ENCODE data around the gene CRTAP. TPM values are rescaled to one million over a fixed set of nuclear protein-coding genes. Genes with fewer than 3 reads are reported as not detected.
A peak's percentile ranks its signal among the peaks of the same experiment; 100 is the strongest.

Gene CRTAP
- total RNA-seq, 6 experiments from 2014 or later = 33.1 to 54.9 (median 46.8) TPM

DNA sequence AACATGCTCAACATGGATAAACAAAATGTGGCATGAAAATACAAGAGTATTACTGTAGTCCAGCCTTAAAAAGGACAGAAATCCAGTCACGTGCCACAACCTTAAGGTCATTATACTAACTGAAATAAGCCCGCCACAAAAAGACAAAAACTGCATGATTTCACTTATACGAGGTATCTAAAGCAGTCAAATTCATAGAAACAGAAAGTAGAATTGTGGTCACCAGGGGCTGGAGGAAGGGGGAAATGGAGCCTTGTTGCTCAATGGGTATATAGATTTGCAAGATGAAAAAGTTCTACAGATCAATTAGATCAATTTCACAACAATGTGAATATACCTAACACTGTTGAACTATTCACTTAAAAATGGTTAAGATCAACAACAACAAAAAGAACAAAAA is 24.3 kb upstream of the CRTAP start:
- ATAC-seq = no peak
- Histone ChIP-seq H3K27ac (no peak overlapping the region), H3K27me3 (no peaks in the 10 kb centered on the region), H3K4me3 (no peak overlapping the region), H3K4me1 (peaks cover 0 to 4% (median 0%) of the 10 kb centered on the region in 4 donors), H3K9me3 (no peaks in the 10 kb centered on the region), H3K36me3 (peaks cover 0 to 16% (median 0%) of the 10 kb centered on the region in 4 donors)
- TF ChIP-seq POLR2A (IDR thresholded peaks at IDR 0.05) (no peak), CTCF (IDR thresholded peaks at IDR 0.05) (no peak)
- WGBS (ENCODE audit: insufficient coverage, low coverage, low lambda C conversion rate, missing lambda C conversion rate) = 54% methylated on average over 3 of the region's 3 CpGs
- intact Hi-C loops (cut with DNase I) = no loop called here
- DNase-seq = no peak

DNA sequence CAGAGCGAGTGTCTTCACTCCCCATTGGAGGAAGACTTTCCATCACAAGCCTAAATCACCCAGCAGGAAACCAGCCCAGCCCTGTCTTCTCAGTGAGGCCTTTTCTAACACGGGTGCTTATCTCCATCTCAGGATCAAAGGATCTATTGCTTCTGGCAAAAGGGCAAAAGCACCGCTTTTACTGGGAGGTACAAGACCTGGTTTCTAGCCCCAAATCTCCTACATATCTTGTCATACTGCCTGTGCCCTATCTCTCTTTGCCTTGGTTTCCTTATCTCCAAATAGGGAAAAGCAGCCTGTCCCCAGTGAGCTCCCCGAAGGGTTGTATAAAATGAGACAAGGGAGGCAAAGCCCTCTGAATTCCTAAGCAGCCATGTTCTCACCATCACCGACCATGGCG is 22.1 kb upstream of the CRTAP start:
- ATAC-seq (no peak), DNase-seq (no peak)
- H3K27me3 ChIP-seq = no peaks in the 10 kb centered on the region
- WGBS (ENCODE audit: insufficient coverage, low coverage, low lambda C conversion rate, missing lambda C conversion rate) = 52% methylated on average over 2 of the region's 6 CpGs
- peaks cover 0 to 4% (median 0%) of the 10 kb centered on the region in 4 donors for H3K4me1 ChIP-seq
- H3K9me3 ChIP-seq = no peaks in the 10 kb centered on the region
- no peak overlapping the region for H3K4me3 ChIP-seq
- intact Hi-C loops (cut with DNase I) = no loop called here
- peaks cover 0 to 16% (median 0%) of the 10 kb centered on the region in 4 donors for H3K36me3 ChIP-seq
- TF ChIP-seq CTCF (IDR thresholded peaks at IDR 0.05) (no peak), POLR2A (IDR thresholded peaks at IDR 0.05) (no peak)
- H3K27ac ChIP-seq = no peak overlapping the region

DNA sequence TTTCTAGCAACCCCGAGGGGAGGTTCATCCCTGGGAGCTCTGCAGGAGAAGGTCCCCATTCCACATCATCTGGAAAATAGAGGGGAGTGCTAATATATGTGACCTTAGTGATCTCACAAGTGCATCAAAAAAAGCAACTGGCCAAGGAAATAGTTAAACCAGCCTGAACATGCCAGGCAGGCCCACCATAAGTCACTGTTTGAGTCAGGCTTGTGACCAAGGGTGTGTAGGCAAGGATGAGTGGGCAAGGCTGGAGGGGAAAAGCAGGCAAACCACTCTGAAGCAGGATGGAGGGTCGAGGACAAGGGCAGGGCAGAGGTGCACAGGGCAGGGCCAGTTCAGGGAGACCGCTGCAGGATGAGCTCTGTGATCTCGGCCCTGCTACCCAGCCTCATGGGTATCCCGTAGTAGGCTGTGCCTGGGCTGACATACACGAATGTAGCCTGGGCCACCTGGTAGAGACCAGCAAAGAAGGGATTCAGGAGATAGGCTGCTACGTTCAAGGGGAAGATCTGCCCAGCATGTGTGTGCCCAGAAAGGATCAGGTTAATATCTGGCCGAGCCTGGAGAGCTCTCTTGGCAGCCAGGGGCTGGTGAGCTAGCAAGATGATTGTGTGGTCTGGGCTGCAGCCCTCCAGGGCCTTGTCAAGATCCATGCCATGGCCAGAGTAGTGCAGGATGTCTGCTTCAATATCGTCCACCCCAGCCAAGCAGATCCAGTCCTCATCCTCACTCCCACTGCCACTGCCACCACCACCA is 21.1 kb upstream of the CRTAP start:
- intact Hi-C loops (cut with DNase I) = no loop called here
- peaks cover 0 to 6% (median 0%) of the 10 kb centered on the region in 4 donors for H3K4me1 ChIP-seq
- 89% methylated on average over 5 of the region's 9 CpGs for WGBS (ENCODE audit: insufficient coverage, low coverage, low lambda C conversion rate, missing lambda C conversion rate)
- H3K9me3 ChIP-seq = no peaks in the 10 kb centered on the region
- ATAC-seq (no peak), DNase-seq (no peak)
- TF ChIP-seq POLR2A (IDR thresholded peaks at IDR 0.05) (no peak), CTCF (IDR thresholded peaks at IDR 0.05) (no peak)
- H3K27me3 ChIP-seq = no peaks in the 10 kb centered on the region
- H3K36me3 ChIP-seq = peaks cover 0 to 16% (median 0%) of the 10 kb centered on the region in 4 donors
- no peak overlapping the region for H3K4me3 ChIP-seq
- no peak overlapping the region for H3K27ac ChIP-seq

DNA sequence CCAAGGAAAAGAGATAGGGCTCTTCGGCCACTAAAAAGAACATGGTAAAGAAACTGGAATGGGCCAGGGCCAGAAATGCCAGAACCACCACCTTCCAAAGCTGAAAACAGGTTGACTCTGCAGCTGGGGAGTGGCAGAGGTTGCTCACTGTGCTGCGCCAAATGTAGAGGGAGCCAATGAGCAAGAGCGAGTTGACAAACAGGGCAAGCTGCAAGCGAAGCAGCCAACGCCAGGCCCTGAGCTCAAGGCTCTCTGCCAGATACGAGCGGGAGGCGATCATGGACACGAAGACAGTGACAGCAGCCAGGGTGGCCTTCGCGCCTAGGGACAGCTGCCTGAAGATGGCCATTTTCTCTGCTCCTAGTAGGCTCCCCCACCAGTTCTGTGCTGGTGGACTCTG is 20.0 kb upstream of the CRTAP start:
- Histone ChIP-seq H3K4me1 (peaks cover 0 to 9% (median 0%) of the 10 kb centered on the region in 4 donors), H3K9me3 (no peaks in the 10 kb centered on the region), H3K4me3 (no peak overlapping the region), H3K27ac (no peak overlapping the region), H3K36me3 (peaks cover 0 to 16% (median 0%) of the 10 kb centered on the region in 4 donors), H3K27me3 (no peaks in the 10 kb centered on the region)
- TF ChIP-seq CTCF (IDR thresholded peaks at IDR 0.05) (no peak), POLR2A (IDR thresholded peaks at IDR 0.05) (no peak)
- DNase-seq (peak in 1 of 3 donors; percentile 39), ATAC-seq (no peak)
- WGBS (ENCODE audit: insufficient coverage, low coverage, low lambda C conversion rate, missing lambda C conversion rate) = 90% methylated on average over 5 of the region's 11 CpGs
- intact Hi-C loops (cut with DNase I) = no loop called here

All from right lobe of liver (tissue), 6 donors.